Raji (cell line): ENCODE measurements around the gene SRI.

ENCODE experiments used
- POLR2A ChIP-seq: IDR thresholded peaks from 2 replicates; pipeline ENCODE4 v1.6.1; 2011; ENCODE audit warnings: low read depth, low read length, control low read depth; ENCODE audit not compliant: insufficient read depth

Gene SRI

DNA sequence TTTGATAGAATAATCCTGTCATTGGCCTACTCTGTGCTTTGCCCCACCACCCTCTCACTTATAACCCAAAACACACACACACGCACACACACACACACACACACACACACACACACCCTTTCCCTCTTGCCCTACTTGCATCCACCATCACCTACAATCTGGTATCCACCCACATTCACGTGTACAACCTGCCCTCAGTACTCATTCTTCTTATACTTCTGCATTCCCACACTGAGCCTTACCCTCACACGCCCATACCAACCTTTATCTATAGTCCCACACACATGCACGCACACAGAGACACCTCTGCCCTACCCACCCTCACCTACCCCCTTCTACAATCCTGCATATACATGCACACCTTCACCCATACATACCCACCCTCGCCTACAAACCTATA is 10.8 kb upstream of the SRI start:
- no peak for TF ChIP-seq POLR2A

DNA sequence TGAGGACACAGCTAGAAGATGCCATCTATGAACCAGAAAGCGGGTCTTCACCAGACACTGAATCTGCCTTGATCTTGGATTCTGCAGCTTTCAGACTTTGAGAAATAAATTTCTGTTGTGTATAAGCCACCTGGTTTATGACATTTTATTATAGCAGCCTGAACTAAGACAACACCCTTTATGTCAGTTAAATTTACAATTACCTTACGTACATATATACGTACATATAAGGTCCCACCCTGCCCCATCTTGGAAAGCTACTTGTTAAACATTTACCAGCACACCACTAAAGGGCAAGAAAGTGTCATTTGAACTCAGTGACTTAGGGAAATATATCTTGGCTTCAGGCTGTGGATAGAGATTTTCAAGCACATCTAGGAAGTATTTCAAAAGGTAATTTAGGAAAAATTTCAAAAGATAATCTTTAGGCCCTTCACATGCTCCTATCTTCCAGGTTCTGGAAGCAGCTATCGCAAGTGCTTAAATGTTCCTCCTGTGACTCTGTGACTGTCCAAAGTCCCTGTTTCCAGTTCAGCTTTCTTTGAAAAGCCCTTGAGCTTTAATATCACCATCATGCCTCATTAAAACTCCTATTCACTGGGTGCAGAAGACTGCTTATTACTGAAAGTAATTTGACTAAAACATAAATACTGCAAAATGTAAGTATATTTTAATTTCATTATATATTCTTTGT is 9.6 kb upstream of the SRI start:
- TF ChIP-seq POLR2A: no peak

DNA sequence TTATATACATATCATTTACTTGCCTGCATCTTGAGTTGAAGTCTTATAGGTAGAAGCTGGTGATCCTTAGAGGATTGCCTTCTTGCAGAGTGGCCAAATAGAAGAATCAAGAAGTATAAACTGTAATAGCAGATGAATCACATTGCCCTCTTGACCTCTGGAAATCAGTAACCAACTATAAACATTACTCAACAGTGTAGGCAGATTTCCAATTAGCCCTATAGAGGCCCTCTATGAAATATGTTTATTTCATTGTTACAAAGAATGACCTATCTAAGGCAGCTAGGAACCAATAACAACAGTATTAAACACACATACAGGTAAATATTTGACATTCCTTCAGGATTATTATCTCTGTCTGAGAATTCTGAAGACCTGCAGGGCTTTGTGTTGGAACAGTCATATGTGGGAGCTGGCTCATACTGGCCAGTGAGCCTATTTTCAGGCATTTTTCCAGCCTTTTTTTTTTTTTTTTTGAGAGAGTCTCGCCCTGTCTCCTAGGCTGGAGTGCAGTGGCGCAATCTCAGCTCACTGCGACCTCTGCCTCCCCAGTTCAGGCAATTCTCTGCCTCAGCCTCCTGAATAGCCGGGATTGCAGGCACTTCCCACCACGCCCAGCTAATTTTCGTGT is 7.2 kb upstream of the SRI start:
- no peak for TF ChIP-seq POLR2A

GRCh38 chr7:88226201-88226600 is 6.4 kb upstream of the SRI start:
- TF ChIP-seq POLR2A: no peak

GRCh38 chr7:88224601-88225275 is 4.9 kb upstream of the SRI start:
- no peak for TF ChIP-seq POLR2A

DNA sequence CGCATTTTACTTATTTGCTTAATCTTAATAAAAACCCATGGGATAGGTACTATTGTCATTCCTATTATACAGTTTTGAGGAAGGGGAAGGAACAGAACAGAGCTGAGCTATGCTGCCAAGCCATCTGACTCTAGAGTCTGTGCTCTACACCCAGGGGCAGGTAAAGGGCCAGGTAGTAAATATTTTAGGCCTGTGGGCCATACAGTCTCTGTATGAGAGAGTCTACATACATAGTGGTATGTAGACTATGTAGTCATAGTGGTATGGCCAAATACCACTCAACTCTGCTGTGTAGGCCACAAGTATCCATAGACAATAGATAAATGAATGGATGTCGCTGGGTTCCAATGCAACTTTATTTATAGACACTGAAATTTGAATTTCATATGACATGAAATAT is 3.4 kb upstream of the SRI start:
- no peak for TF ChIP-seq POLR2A

DNA sequence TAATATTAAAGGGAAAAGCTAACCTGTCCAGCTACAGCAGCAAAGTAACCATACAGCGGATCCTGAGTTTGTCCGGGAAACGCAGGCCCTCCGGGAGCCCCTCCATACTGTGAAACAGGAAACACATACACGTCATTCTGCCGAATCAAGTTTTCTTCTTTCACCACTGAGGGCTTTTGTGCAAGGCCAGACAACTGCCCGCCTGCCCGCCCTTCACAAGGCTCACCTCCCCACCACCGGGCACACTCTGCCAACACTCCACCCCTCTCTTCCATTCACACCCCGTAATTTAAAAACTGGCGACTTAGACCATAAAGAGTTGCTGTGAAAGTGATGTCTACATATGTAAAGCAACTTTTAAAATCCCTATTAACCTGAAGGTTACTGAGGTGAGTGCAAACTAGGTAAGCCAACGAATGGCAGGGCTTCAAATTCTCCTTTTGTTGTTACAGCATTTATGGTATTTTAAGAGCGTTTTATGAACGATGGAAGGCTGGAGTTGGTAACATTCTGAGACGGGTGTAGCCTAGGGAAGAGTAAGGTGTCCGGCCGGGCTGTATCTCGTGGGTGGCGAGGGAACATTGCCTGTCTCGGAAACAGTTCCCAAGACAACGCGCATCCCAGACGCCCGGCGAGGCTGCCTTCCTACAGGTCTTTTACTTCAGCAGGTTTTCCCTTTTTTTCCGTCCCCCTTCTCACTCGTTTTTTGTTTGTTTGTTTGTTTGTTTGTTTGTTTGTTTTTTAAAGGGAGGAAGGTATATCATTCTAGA is 817 bp downstream of the SRI start:
- 0 out of 2 replicates have a peak, but pooled peaks have one; percentile 29 for TF ChIP-seq POLR2A

- no peak for TF ChIP-seq POLR2A
Observed at GRCh38 chr7:88218429-88218745, 1.5 kb downstream of the SRI start.

DNA sequence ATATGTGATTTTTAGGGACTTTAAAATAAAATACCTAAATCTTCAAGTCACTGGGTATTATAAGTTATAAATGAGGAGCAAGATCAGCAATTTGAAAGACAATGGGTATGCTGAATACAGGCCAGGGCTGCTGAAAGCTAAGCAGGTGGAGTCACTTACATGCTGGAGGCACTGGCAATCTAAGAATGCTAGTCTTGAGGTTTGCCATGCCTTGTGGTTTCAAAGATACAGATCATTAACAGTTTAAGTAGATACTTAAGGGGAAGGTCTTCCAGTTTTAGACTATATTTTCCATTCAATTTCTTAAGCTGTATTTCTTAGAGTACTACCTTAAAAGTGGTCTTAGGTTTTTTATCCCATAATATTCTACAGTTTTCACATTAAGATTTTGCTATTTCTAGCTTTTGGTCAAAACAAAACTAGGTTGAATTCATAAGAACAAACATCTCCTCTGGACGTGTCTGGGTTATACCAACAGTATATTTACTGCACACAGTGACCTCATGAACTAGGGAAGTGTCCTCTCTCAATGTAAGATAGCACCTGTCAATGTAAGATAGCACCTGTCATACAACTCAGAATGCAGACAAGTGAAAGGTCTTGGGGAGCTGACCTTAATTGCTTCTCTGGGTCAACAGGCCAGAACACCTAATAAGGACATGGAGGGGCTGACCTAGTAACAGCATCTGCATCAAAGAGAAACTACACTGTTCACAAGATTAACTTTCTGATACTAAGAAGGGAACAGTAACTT is 2.0 kb downstream of the SRI start:
- TF ChIP-seq POLR2A: no peak

GRCh38 chr7:88216276-88216675 is 3.6 kb downstream of the SRI start:
- TF ChIP-seq POLR2A: no peak

- TF ChIP-seq POLR2A: no peak
Observed at GRCh38 chr7:88215295-88215694, 4.5 kb downstream of the SRI start.

- no peak for TF ChIP-seq POLR2A
Observed at GRCh38 chr7:88214456-88214855, 5.4 kb downstream of the SRI start.

DNA sequence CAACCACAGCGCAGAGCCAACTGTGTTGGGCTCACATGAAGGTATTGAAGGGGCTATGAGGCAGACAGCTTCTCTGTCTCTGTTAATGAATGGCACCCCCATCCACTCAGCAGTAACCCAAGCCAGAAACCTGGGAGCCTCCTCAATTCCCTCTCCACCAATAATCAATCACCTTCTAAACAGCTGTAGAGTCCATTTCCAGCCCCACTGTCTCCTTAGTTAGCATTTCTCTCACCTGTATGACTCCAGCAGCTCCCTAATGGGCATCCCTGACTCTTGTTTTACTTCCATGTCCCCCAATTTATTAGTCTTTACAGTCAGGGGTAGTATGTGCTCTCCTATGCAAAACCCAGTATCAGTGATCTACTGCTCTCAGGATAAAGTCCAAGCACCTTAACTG is 6.9 kb downstream of the SRI start:
- TF ChIP-seq POLR2A: no peak

DNA sequence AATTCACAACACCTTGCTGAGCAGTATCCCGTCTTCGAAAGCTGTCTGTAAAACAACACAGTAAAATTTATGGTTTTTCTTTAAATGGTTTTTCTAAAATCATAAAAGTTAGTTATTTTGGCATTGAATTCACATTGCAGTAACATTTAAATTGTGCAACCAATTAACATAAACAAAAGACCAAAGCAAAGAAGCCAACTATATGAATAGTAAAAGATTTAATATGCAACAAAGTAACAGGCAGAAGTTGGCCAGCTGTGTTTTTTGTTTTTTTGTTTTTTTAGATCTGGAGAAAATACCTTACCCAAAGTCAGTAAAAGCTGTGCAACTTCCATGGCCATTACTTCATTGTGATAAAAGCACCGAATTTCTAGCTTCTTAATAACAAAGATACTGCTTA is 11.3 kb downstream of the SRI start:
- TF ChIP-seq POLR2A: no peak

GRCh38 chr7:88206254-88206653 is 13.6 kb downstream of the SRI start:
- TF ChIP-seq POLR2A: no peak
